ENCODE data around the gene POLRMT.
"Not testable (repeated sequence)": the region's sequence is repeated elsewhere in the genome, so short reads cannot be mapped to it uniquely, and the experiment has no call there.

Gene POLRMT

GRCh38 chr19:633068-633785 lies at the start of gene POLRMT:
Gene POLRMT, minus strand, starts transcription at chr19:633537. Its CDS starts 25 bp downstream, at chr19:633512.
- FAIRE-seq: peak; percentile 63
- peak; percentile 100 for DNase-seq (ENCODE audit: insufficient read length, low spot score)

GRCh38 chr19:682678-683320 lies 49.5 kb upstream of the POLRMT start:
- FAIRE-seq (no peak), DNase-seq (ENCODE audit: insufficient read length, low spot score) (no peak)

- FAIRE-seq: no peak
- no peak for DNase-seq (ENCODE audit: insufficient read length, low spot score)
These were observed 48.0 kb upstream of the POLRMT start for GRCh38 chr19:681029-682019.

GRCh38 chr19:680287-681028 lies 47.1 kb upstream of the POLRMT start:
- peak; percentile 92 for DNase-seq (ENCODE audit: insufficient read length, low spot score)
- FAIRE-seq: peak; percentile 99

- DNase-seq (ENCODE audit: insufficient read length, low spot score) (peak; percentile 65), FAIRE-seq (no peak)
These were observed 46.3 kb upstream of the POLRMT start for GRCh38 chr19:679418-680286.

- FAIRE-seq: no peak
- no peak for DNase-seq (ENCODE audit: insufficient read length, low spot score)
These were observed 45.6 kb upstream of the POLRMT start for GRCh38 chr19:678791-679388.

GRCh38 chr19:677601-678436 lies 44.5 kb upstream of the POLRMT start:
- DNase-seq (ENCODE audit: insufficient read length, low spot score) (no peak), FAIRE-seq (no peak)

- DNase-seq (ENCODE audit: insufficient read length, low spot score) (peak; percentile 85), FAIRE-seq (peak; percentile 66)
These were observed 43.9 kb upstream of the POLRMT start for GRCh38 chr19:677201-677600.

GRCh38 chr19:676339-677105 lies 43.2 kb upstream of the POLRMT start, which contains the start of gene FSTL3:
Gene FSTL3, plus strand, starts transcription at chr19:676392. Its CDS starts 32 bp downstream, at chr19:676424.
- FAIRE-seq (peak; percentile 26), DNase-seq (ENCODE audit: insufficient read length, low spot score) (no peak)

GRCh38 chr19:676007-676338 lies 42.6 kb upstream of the POLRMT start:
- no peak for DNase-seq (ENCODE audit: insufficient read length, low spot score)
- no peak for FAIRE-seq

- DNase-seq (ENCODE audit: insufficient read length, low spot score) (no peak), FAIRE-seq (no peak)
These were observed 41.2 kb upstream of the POLRMT start for GRCh38 chr19:674282-675151.

- DNase-seq (ENCODE audit: insufficient read length, low spot score): no peak
- FAIRE-seq: no peak
These were observed 37.3 kb upstream of the POLRMT start for GRCh38 chr19:670609-671075.

GRCh38 chr19:668675-669434 lies 35.5 kb upstream of the POLRMT start:
- not testable (repeated sequence) for FAIRE-seq; DNase-seq (ENCODE audit: insufficient read length, low spot score)

GRCh38 chr19:666985-667573 lies 33.7 kb upstream of the POLRMT start:
- DNase-seq (ENCODE audit: insufficient read length, low spot score); FAIRE-seq: not testable (repeated sequence)

- DNase-seq (ENCODE audit: insufficient read length, low spot score) (peak; percentile 85), FAIRE-seq (no peak)
These were observed 31.6 kb upstream of the POLRMT start for GRCh38 chr19:664913-665443.

Measured in HTR-8/SVneo (cell line).